HCT116 (cell line): ENCODE measurements around the gene GPR37. TPM values are rescaled to one million over a fixed set of nuclear protein-coding genes. Genes with fewer than 3 reads are reported as not detected.

ENCODE experiments used
- ATAC-seq: fragments of 200-7000 bp; cut with Tn5 transposase; 2 replicates; pipeline ENCODE4 v1.9.1; 2020; ENCODE audit warnings: mild to moderate bottlenecking, moderate library complexity
- BruUV-seq: library from RNA; stranded (reverse); fragments of 400-500 nt; replicated peaks from 2 replicates; lab custom pipeline; 2021; lab: Mats Ljungman, UMichigan
- CTCF ChIA-PET: fragments of 300-600 bp; sonication (Branson Sonifier 250); formaldehyde crosslinking; loops from one replicate; lab custom pipeline; 2021; ENCODE audit warnings: antibody characterized with exemption; lab: Charles Lee
- POLR2A ChIA-PET: fragments of 300-600, 350-600 bp; sonication (Branson Sonifier 250); formaldehyde crosslinking; loops from one replicate; lab custom pipeline; 2021; ENCODE audit warnings: antibody characterized with exemption; lab: Charles Lee
- RAD21 ChIA-PET, 2 experiments: fragments of 300-600 bp; sonication (Branson Sonifier 250); formaldehyde crosslinking; loops; one replicate each; lab custom pipeline; 2023; ENCODE audit warnings: low total read pairs in 2 of 2; ENCODE audit not compliant: uncharacterized antibody in 2 of 2, unreplicated experiment in 2 of 2, low non-redundant PET in 1 of 2; lab: Charles Lee
- DNase-seq: peaks from one replicate; pipeline ENCODE4 v3.0.0-alpha.2; 2010; ENCODE audit warnings: low read depth, low spot score
- H2AFZ ChIP-seq: fragments of 200-600 bp; shearing (Covaris generic), sonication (generic); 2 replicates; pipeline ENCODE4 v1.6.1; 2017; ENCODE audit warnings: low read depth, mixed run types, mixed read lengths, antibody characterized with exemption, low read length; ENCODE audit not compliant: poor library complexity, severe bottlenecking
- H3K27ac ChIP-seq: 2 replicates; pipeline ENCODE4 v1.5.1; 2012; ENCODE audit warnings: low read depth, low read length
- H3K27me3 ChIP-seq: fragments of 200-600 bp; sonication (generic); 2 replicates; pipeline ENCODE4 v1.6.1; 2016; ENCODE audit warnings: mixed run types, low read length, mixed read lengths; ENCODE audit not compliant: insufficient read depth
- H3K36me3 ChIP-seq, 2 experiments: fragments of 200-500 bp in 1 of 2; fragments of 200-600 bp in 1 of 2; sonication (Bioruptor generic) in 1 of 2; sonication (generic) in 1 of 2; 2 replicates each; pipeline versions ENCODE4 v1.5.1 to v1.6.1; 2014 to 2016; ENCODE audit warnings: low read length in 2 of 2, inconsistent platforms in 1 of 2, mixed read lengths in 1 of 2, mixed run types in 1 of 2; ENCODE audit not compliant: insufficient read depth in 2 of 2, control insufficient read depth in 1 of 2
- H3K4me1 ChIP-seq, 2 experiments: fragments of 200-600 bp in 1 of 2; sonication (generic) in 1 of 2; 2 replicates each; pipeline versions ENCODE4 v1.5.1 to v1.6.1; 2012 to 2017; ENCODE audit warnings: low read length in 2 of 2, inconsistent platforms in 1 of 2, mild to moderate bottlenecking in 1 of 2, mixed read lengths in 1 of 2, mixed run types in 1 of 2, moderate library complexity in 1 of 2; ENCODE audit not compliant: insufficient read depth in 2 of 2, control insufficient read depth in 1 of 2
- H3K4me2 ChIP-seq: fragments of 200-600 bp; sonication (generic); 2 replicates; pipeline ENCODE4 v1.6.1; 2017; ENCODE audit warnings: mixed run types, low read length, mixed read lengths
- H3K4me3 ChIP-seq, 2 experiments: fragments of 200-600 bp in 1 of 2; sonication (generic) in 1 of 2; replicated peaks in 1 of 2; 2 replicates each; pipeline ENCODE4 v1.5.1; 2011 to 2016; ENCODE audit warnings: low read length in 2 of 2, control low read depth in 1 of 2, low read depth in 1 of 2, mild to moderate bottlenecking in 1 of 2, mixed read lengths in 1 of 2, mixed run types in 1 of 2
- H3K79me2 ChIP-seq: fragments of 200-600 bp; sonication (generic); 2 replicates; pipeline ENCODE4 v1.6.1; 2017; ENCODE audit warnings: mild to moderate bottlenecking, mixed run types, low read length, moderate library complexity, mixed read lengths; ENCODE audit not compliant: insufficient read depth
- H3K9ac ChIP-seq: fragments of 200-600 bp; sonication (generic); 2 replicates; pipeline ENCODE4 v1.6.1; 2016; ENCODE audit warnings: low read length, mixed read lengths
- H3K9me2 ChIP-seq: fragments of 200-600 bp; sonication (generic), shearing (Covaris generic); 2 replicates; pipeline ENCODE4 v1.6.1; 2017; ENCODE audit warnings: mixed run types, mild to moderate bottlenecking, moderate library complexity; ENCODE audit not compliant: insufficient read depth
- H3K9me3 ChIP-seq, 2 experiments: fragments of 200-500 bp in 1 of 2; fragments of 200-600 bp in 1 of 2; sonication (Bioruptor generic) in 1 of 2; sonication (generic) in 1 of 2; 2 replicates each; pipeline ENCODE4 v1.6.1; 2014 to 2017; ENCODE audit warnings: low read length in 2 of 2, mixed read lengths in 2 of 2, inconsistent platforms in 1 of 2, low read depth in 1 of 2, mild to moderate bottlenecking in 1 of 2, mixed run types in 1 of 2, moderate library complexity in 1 of 2; ENCODE audit not compliant: control insufficient read depth in 1 of 2, insufficient read depth in 1 of 2
- H4K20me1 ChIP-seq: fragments of 200-600 bp; sonication (generic), shearing (Covaris generic); 2 replicates; pipeline ENCODE4 v1.6.1; 2017; ENCODE audit warnings: mixed run types, mild to moderate bottlenecking, moderate library complexity; ENCODE audit not compliant: insufficient read depth
- ATF3 ChIP-seq: IDR thresholded peaks from 2 replicates; pipeline ENCODE4 v1.6.1; 2012
- CBX3 ChIP-seq: IDR thresholded peaks from 2 replicates; pipeline ENCODE4 v1.6.1; 2012; ENCODE audit warnings: low read depth
- CEBPB ChIP-seq: IDR thresholded peaks from 2 replicates; pipeline ENCODE4 v1.6.1; 2012; ENCODE audit warnings: low read depth
- EGR1 ChIP-seq: IDR thresholded peaks from 2 replicates; pipeline ENCODE4 v1.6.1; 2012; ENCODE audit warnings: low read depth
- EZH2 ChIP-seq: fragments of 200-600 bp; sonication (generic); IDR thresholded peaks from 2 replicates; pipeline ENCODE4 v1.6.1; 2017; ENCODE audit warnings: antibody characterized with exemption, mixed run types
- EZH2phosphoT487 ChIP-seq: fragments of 200-600 bp; IDR thresholded peaks from 2 replicates; pipeline ENCODE4 v1.6.1; 2018; ENCODE audit warnings: antibody characterized with exemption, borderline replicate concordance
- FOSL1 ChIP-seq: IDR thresholded peaks from 2 replicates; pipeline ENCODE4 v1.6.1; 2012; ENCODE audit warnings: low read depth
- JUND ChIP-seq: IDR thresholded peaks from 2 replicates; pipeline ENCODE4 v1.6.1; 2012
- POLR2A ChIP-seq: IDR thresholded peaks from 2 replicates; pipeline ENCODE4 v1.7.0; 2011; ENCODE audit warnings: borderline replicate concordance; ENCODE audit not compliant: insufficient read depth, insufficient read length; ENCODE audit errors: extremely low read depth
- POLR2AphosphoS5 ChIP-seq: IDR thresholded peaks from 2 replicates; pipeline ENCODE4 v1.6.1; 2011; ENCODE audit warnings: mild to moderate bottlenecking, low read depth, low read length, moderate library complexity
- RAD21 ChIP-seq: IDR thresholded peaks from 2 replicates; pipeline ENCODE4 v1.6.1; 2012; ENCODE audit warnings: low read depth, mild to moderate bottlenecking
- REST ChIP-seq: IDR thresholded peaks from 2 replicates; pipeline ENCODE4 v1.6.1; 2012; ENCODE audit warnings: low read depth
- SIN3A ChIP-seq: IDR thresholded peaks from 2 replicates; pipeline ENCODE4 v1.6.1; 2012; ENCODE audit warnings: low read depth
- SP1 ChIP-seq: IDR thresholded peaks from 2 replicates; pipeline ENCODE4 v1.6.1; 2012; ENCODE audit warnings: low read depth
- SRF ChIP-seq: IDR thresholded peaks from 2 replicates; pipeline ENCODE4 v1.6.1; 2012; ENCODE audit warnings: low read depth
- TCF7L2 ChIP-seq: IDR thresholded peaks from 2 replicates; pipeline ENCODE4 v1.7.0; 2011; ENCODE audit warnings: borderline replicate concordance, inconsistent platforms; ENCODE audit not compliant: insufficient read depth, insufficient read length; ENCODE audit errors: extremely low read depth
- YY1 ChIP-seq: IDR thresholded peaks from 2 replicates; pipeline ENCODE4 v1.6.1; 2011; ENCODE audit warnings: low read length, low read depth, moderate library complexity, mild to moderate bottlenecking; ENCODE audit not compliant: insufficient replicate concordance; ENCODE audit errors: extremely low read depth
- ZBTB33 ChIP-seq: IDR thresholded peaks from 2 replicates; pipeline ENCODE4 v1.6.1; 2011; ENCODE audit warnings: mild to moderate bottlenecking, low read length, moderate library complexity; ENCODE audit not compliant: insufficient replicate concordance; ENCODE audit errors: extremely low read depth
- ZNF274 ChIP-seq: fragments of 200-500 bp; sonication (Bioruptor generic); IDR thresholded peaks from 2 replicates; pipeline ENCODE4 v1.6.1; 2014; ENCODE audit warnings: mild to moderate bottlenecking, low read depth, low read length, inconsistent platforms
- intact Hi-C: fragments of 100-400 bp; cut with micrococcal nuclease; formaldehyde crosslinking; loops from 2 replicates; pipeline ENCODE4 v1.10.0; 2022
- total RNA-seq: library from RNA; stranded (reverse); gene quantifications from one replicate; pipeline ENCODE4 v1.2.1, GENCODE V29; 2021; ENCODE audit not compliant: unreplicated experiment
- TF ChIP-seq, protein P1 (sequence below): IDR thresholded peaks from 2 replicates; pipeline ENCODE4 v1.6.1; 2012

The GPR37 gene
- total RNA-seq, 1 experiment from 2014 or later, result 2.2 TPM

GRCh38 chr7:124780608-124781007, 15.0 kb upstream of the GPR37 start:
- H3K9me2 ChIP-seq, result no peaks in the 10 kb centered on the region
- H2AFZ ChIP-seq, result no peak overlapping the region
- DNase-seq, result no peak
- no peaks in the 10 kb centered on the region for H3K27me3 ChIP-seq
- H3K9me3 ChIP-seq, result no peaks in the 10 kb centered on the region
- ChIA-PET RAD21 (no interaction called here), POLR2A (no interaction called here), CTCF (interaction anchor here (1.0 kb wide), 1 partner anchor 176 kb away, joined by 3 read pairs; no protein-coding TSS in a partner anchor)
- H3K9ac ChIP-seq, result no peak overlapping the region
- H3K79me2 ChIP-seq, result no peaks in the 10 kb centered on the region
- no peaks in the 10 kb centered on the region for H4K20me1 ChIP-seq
- intact Hi-C loops, result loop anchor here (10.0 kb wide), 1 partner anchor 986 kb away; no protein-coding TSS in a partner anchor
- ATAC-seq, result no peak
- no peak overlapping the region for H3K27ac ChIP-seq
- no peaks in the 10 kb centered on the region for H3K36me3 ChIP-seq
- no peaks in the 10 kb centered on the region for H3K4me1 ChIP-seq
- no TSS peak for BruUV-seq
- TF ChIP-seq RAD21 (no peak), CEBPB (no peak), ZBTB33 (no peak), POLR2A (no peak), EZH2 (no peak), CBX3 (no peak), EGR1 (no peak), REST (no peak), FOSL1 (no peak), EZH2phosphoT487 (no peak), SIN3A (no peak), YY1 (no peak), POLR2AphosphoS5 (no peak), ATF3 (no peak), JUND (no peak), SP1 (no peak), ZNF274 (no peak), SRF (no peak), TCF7L2 (no peak)
- TF ChIP-seq, protein P1, sequence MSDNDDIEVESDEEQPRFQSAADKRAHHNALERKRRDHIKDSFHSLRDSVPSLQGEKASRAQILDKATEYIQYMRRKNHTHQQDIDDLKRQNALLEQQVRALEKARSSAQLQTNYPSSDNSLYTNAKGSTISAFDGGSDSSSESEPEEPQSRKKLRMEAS, result no peak
- TF ChIP-seq, all 23 proteins: peak for 0
- Histone ChIP-seq H3K4me2 (no peak overlapping the region), H3K4me3 (no peak overlapping the region)
